GM20000 (cell line): ENCODE data around the gene LRP10.
A peak's percentile ranks its signal among the peaks of the same experiment; 100 is the strongest.
"Not testable (repeated sequence)": the region's sequence is repeated elsewhere in the genome, so short reads cannot be mapped to it uniquely, and the experiment has no call there.

Source experiments
- DNase-seq: peaks from one replicate; pipeline ENCODE4 v3.0.0; 2012; ENCODE audit warnings: low spot score
- CTCF ChIP-seq: IDR thresholded peaks from 2 replicates; pipeline ENCODE4 v1.5.1; 2012; ENCODE audit warnings: mild to moderate bottlenecking, control low read depth; ENCODE audit errors: extremely low read depth, missing control alignments

Gene LRP10

GRCh38 chr14:22845821-22846625, 25.5 kb upstream of the LRP10 start:
- DNase-seq: no peak
- TF ChIP-seq CTCF: no peak

GRCh38 chr14:22846811-22847307, 24.7 kb upstream of the LRP10 start:
- DNase-seq: no peak
- TF ChIP-seq CTCF: no peak

- TF ChIP-seq CTCF: no peak
- DNase-seq: peak; percentile 36
Measured at GRCh38 chr14:22847661-22848341, 23.7 kb upstream of the LRP10 start.

GRCh38 chr14:22848351-22849164, 23.0 kb upstream of the LRP10 start:
- no peak for TF ChIP-seq CTCF
- DNase-seq: peak; percentile 33

- TF ChIP-seq CTCF: no peak
- no peak for DNase-seq
Measured at GRCh38 chr14:22849212-22849819, 22.2 kb upstream of the LRP10 start.

GRCh38 chr14:22850944-22851764, 20.4 kb upstream of the LRP10 start:
- TF ChIP-seq CTCF: no peak

GRCh38 chr14:22852178-22852577, 19.4 kb upstream of the LRP10 start:
- DNase-seq: not testable (repeated sequence)

More at GRCh38 chr14:22850944-22851764, 20.4 kb upstream of the LRP10 start:
- DNase-seq: peak; percentile 17
